Mammary epithelial cell (primary cell): ENCODE measurements around the gene ERAS.

Experiments used
- EZH2 ChIP-seq: IDR thresholded peaks from 2 replicates; pipeline ENCODE4 v1.6.1; 2012; ENCODE audit warnings: low read length, inconsistent platforms, borderline replicate concordance
- TF ChIP-seq, protein P1 (sequence below), 2 donors: IDR thresholded peaks in 1 of 2; conservative IDR thresholded peaks in 1 of 2; 2 replicates each; pipeline ENCODE4 v1.5.1; 2011 to 2012; ENCODE audit warnings: inconsistent platforms in 2 of 2, low read length in 2 of 2, mild to moderate bottlenecking in 2 of 2, control low read depth in 1 of 2, low read depth in 1 of 2; ENCODE audit not compliant: insufficient read depth in 1 of 2; ENCODE audit errors: extremely low read depth in 1 of 2

GRCh38 chrX:48818098-48818497 lies 8.2 kb upstream of the ERAS start:
- TF ChIP-seq, protein P1, sequence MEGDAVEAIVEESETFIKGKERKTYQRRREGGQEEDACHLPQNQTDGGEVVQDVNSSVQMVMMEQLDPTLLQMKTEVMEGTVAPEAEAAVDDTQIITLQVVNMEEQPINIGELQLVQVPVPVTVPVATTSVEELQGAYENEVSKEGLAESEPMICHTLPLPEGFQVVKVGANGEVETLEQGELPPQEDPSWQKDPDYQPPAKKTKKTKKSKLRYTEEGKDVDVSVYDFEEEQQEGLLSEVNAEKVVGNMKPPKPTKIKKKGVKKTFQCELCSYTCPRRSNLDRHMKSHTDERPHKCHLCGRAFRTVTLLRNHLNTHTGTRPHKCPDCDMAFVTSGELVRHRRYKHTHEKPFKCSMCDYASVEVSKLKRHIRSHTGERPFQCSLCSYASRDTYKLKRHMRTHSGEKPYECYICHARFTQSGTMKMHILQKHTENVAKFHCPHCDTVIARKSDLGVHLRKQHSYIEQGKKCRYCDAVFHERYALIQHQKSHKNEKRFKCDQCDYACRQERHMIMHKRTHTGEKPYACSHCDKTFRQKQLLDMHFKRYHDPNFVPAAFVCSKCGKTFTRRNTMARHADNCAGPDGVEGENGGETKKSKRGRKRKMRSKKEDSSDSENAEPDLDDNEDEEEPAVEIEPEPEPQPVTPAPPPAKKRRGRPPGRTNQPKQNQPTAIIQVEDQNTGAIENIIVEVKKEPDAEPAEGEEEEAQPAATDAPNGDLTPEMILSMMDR (conservative IDR thresholded peaks at IDR 0.05 in 1 of 2, IDR thresholded peaks at IDR 0.05 in 1 of 2; ENCODE audit: extremely low read depth in 1 of 2, insufficient read depth in 1 of 2, low read depth in 1 of 2, low read length in 2 of 2), result no peak
- TF ChIP-seq EZH2, result no peak
